GM19023 (cell line): ENCODE measurements around the gene DENND1B.
"Not testable (repeated sequence)": the region's sequence is repeated elsewhere in the genome, so short reads cannot be mapped to it uniquely, and the experiment has no call there.

Experiments used
- ATAC-seq: cut with Tn5 transposase; IDR thresholded peaks from one replicate; pipeline ENCODE4 v1.9.1; 2021; ENCODE audit warnings: mild to moderate bottlenecking, moderate library complexity; ENCODE audit not compliant: unreplicated experiment

DENND1B gene

DNA sequence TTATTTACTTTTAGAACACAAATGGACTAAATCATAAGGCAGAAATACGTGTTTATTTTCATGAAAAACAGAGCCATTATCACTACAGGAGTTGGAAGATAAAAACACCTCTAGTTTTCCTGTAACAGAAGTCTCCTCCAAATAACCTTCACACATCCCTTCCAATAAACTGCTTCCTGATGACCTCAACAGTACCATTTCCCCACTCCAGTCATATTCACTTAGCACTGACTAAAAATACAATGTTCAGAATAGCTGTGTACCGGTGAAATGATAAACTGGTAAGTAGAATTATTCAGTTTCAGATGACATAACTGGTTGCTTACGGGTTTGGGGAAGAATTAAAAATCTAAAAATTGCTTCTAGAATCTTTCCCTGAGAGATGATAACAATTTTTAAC lies 137.9 kb downstream of the DENND1B start:
- no peak for ATAC-seq

DNA sequence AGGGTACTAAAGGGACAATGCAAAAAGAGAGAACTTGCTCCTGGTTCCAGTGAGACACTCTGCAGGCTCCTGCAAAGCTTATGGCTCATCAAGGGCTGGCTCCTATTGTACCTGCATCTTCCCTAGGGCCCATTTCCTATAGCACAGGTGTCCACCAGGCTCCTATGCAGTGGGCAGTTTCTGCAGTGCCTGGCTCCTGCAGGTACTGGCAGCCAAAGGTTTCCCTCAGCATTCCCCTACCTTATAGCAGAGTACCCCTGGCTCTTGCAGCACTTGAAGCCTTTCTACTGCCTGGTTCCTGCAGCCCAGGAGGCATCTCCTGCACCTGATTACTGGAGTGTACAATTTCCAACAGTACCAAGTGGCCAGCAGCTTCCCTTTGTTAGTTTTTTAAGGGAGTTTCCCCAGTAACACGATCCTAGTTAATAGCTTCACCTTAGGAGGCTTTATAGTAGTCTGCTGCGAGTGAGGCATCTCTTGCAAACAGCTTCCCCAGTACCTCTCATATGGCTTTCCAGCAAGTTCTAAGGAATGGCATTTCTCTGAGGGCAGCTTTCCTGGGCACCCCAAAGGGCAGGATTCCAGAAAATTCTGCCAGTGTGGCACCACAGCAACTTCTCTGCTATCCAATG lies 141.7 kb downstream of the DENND1B start:
- no peak for ATAC-seq

GRCh38 chr1:197632651-197633050 lies 142.6 kb downstream of the DENND1B start:
- no peak for ATAC-seq

DNA sequence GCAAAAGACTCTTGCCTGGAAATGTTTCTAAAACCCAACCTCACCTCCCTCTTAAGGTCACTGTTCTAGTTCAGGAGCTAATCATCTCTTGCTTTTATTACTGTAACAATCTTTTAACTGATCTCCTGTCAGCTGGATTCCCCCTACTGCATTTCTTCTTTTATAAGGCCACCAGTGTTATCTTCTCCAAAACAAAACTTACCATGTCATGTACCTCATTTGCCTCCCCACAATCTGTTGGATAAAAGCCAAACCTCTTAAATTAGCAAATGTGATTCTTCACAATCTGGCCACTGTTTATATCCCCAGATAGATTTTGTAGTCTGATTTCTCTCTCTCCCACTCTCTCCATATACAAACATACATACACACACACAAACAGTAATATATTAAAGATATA lies 143.3 kb downstream of the DENND1B start:
- no peak for ATAC-seq

GRCh38 chr1:197622371-197622770 lies 152.9 kb downstream of the DENND1B start:
- no peak for ATAC-seq

GRCh38 chr1:197621761-197622160 lies 153.5 kb downstream of the DENND1B start:
- ATAC-seq = no peak

DNA sequence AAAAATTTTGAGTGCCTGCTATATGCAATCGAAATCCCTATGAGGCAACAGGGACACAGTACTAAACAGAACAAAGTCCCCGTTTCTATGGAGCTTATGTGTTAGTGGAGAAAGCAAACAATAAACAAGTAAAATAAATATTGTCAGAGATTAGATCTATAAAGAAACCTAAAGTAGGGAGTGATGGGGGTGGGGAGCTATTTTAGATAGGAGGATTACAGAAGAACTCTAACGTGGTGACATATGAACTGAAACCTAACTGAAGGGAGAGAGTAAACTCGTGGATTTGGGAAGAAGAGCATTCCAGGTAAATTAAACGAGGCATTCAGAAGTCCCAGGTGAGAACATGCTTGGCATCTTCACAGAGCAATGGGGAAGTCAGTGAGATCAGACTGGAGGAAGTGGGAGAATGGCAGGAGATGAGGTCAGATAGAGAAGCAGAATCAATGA lies 154.5 kb downstream of the DENND1B start:
- ATAC-seq = no peak

DNA sequence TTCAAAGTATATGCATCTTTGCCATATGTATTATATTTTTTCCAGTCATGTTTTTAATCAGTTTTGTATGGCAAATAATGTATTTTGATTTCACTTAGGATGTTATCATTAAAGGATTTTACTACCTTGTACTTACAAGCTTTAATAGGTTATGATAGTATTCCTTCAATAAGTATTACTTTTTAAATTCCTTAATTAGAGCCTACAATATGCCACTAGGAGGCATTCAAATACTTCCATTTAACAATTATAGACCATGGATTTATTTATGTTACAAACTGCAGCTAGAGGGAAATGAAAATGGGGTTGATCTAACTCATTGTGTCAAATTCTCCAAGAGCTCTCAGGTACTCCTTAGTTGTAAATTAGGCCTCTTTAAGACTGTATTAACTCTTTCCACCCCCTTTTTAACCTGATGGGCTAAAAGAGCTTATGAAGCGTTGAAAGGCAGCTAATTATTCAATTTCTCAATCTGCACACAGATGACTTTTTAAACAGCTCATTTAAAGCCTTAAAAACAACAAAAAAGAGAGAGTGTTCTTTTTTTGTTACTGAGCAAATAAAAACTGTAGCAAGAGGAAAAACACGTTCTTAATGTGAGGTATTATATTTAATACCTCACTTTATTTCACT lies 156.2 kb downstream of the DENND1B start:
- no peak for ATAC-seq

- ATAC-seq = no peak
Measured at GRCh38 chr1:197618061-197618460, 157.2 kb downstream of the DENND1B start.

GRCh38 chr1:197615693-197616011 lies 159.6 kb downstream of the DENND1B start:
- no peak for ATAC-seq

GRCh38 chr1:197614916-197615692 lies 160.2 kb downstream of the DENND1B start:
- no peak for ATAC-seq

- no peak for ATAC-seq
Measured at GRCh38 chr1:197606168-197606845, 169.0 kb downstream of the DENND1B start.

DNA sequence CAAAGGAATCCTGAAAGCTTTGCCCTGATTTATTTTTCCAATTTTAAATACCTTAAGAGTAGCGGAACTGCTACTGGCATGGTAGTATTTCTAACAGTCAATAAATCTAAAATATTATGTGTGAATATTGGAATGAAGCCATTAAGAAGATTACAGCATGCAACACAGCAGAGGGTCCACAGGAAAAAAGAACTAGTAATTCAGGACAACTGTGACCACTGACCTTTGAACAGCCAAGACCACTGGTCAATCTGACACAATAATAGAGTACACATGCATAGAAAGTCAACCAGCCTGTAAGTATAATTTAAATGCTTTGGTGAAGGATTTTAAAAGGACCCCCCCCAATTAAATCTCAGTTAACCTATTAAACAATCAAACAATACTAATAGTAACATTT lies 171.0 kb downstream of the DENND1B start:
- ATAC-seq = no peak

GRCh38 chr1:197600751-197601150 lies 174.5 kb downstream of the DENND1B start:
- ATAC-seq = no peak

DNA sequence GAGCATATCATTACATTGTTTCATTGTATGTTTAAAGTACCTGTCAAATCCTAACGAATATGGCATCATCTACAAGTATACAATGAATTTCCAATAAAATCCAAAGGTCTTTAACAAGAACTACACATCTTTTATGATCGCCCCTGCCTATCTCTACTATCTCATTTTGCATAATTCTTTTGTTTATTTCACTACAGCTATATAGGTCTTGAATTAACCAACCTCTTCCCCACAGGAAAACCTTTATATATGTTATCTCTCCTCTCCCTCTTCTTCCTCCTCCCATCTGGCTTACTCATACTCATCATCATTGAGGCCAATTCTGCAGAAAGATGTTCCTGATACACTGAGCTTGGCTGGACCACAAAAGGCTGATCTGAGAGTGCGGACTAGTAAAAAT lies 175.5 kb downstream of the DENND1B start:
- ATAC-seq = no peak

DNA sequence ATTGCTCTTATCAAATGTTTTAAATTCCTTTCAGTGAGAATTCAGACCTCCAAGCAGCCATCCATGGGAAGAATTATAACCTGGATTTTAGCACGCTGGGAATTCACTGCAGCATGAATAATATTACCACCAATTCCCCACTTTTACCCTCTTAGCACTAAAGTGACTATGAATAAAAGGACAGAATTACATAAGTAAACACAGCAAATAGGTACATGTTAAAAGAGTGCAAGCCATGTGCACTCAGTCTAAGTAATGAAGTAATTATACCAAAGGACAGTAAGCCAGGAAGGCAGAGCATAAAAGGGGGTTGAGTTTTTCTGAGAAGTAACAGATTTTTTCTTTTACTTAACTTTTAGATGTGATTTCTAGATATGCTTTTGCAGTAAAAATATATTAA lies 176.3 kb downstream of the DENND1B start:
- no peak for ATAC-seq

- ATAC-seq = no peak
Measured at GRCh38 chr1:197595304-197595904, 179.9 kb downstream of the DENND1B start.

- ATAC-seq = no peak
Measured at GRCh38 chr1:197590687-197591086, 184.6 kb downstream of the DENND1B start.

GRCh38 chr1:197585809-197586208 lies 189.5 kb downstream of the DENND1B start:
- no peak for ATAC-seq

GRCh38 chr1:197577580-197577979 lies 197.7 kb downstream of the DENND1B start:
- no peak for ATAC-seq

DNA sequence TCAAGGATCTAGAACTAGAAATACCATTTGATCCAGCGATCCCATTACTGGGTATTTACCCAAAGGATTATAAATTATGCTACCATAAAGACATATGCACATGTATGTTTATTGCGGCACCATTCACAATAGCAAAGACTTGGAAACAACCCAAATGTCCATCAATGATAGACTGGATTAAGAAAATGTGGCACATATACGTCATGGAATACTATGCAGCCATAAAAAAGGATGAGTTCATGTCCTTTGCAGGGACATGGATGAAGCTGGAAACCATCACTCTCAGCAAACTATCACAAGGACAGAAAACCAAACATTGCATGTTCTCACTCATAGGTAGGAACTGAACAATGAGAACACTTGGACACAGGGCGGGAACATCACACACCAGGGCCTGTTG lies 199.7 kb downstream of the DENND1B start:
- ATAC-seq = not testable (repeated sequence)
